GM21737 (cell line): ENCODE results near the gene GPAM.
"Not testable (repeated sequence)": the region's sequence is repeated elsewhere in the genome, so short reads cannot be mapped to it uniquely, and the experiment has no call there.

Source experiments
- ATAC-seq: cut with Tn5 transposase; IDR thresholded peaks from one replicate; pipeline ENCODE4 v1.9.1; 2021; ENCODE audit warnings: mild to moderate bottlenecking, moderate library complexity; ENCODE audit not compliant: unreplicated experiment

Gene GPAM

GRCh38 chr10:112216151-112216550, 32.6 kb upstream of the GPAM start:
- no peak for ATAC-seq

- no peak for ATAC-seq
Measured at GRCh38 chr10:112215342-112215774, 31.8 kb upstream of the GPAM start.

- ATAC-seq = no peak
Measured at GRCh38 chr10:112214298-112214926, 30.8 kb upstream of the GPAM start.

- ATAC-seq = no peak
Measured at GRCh38 chr10:112213836-112214235, 30.3 kb upstream of the GPAM start.

- no peak for ATAC-seq
Measured at GRCh38 chr10:112213098-112213823, 29.7 kb upstream of the GPAM start.

GRCh38 chr10:112210666-112211065, 27.1 kb upstream of the GPAM start:
- ATAC-seq = no peak

- no peak for ATAC-seq
Measured at GRCh38 chr10:112209684-112210131, 26.1 kb upstream of the GPAM start.

- no peak for ATAC-seq
Measured at GRCh38 chr10:112208997-112209396, 25.4 kb upstream of the GPAM start.

GRCh38 chr10:112208292-112208691, 24.7 kb upstream of the GPAM start:
- no peak for ATAC-seq

- ATAC-seq = peak; percentile 45
Measured at GRCh38 chr10:112203328-112204076, 19.9 kb upstream of the GPAM start.

- ATAC-seq = peak; percentile 86
Measured at GRCh38 chr10:112202561-112203241, 19.1 kb upstream of the GPAM start.

- no peak for ATAC-seq
Measured at GRCh38 chr10:112202076-112202475, 18.5 kb upstream of the GPAM start.

- ATAC-seq = no peak
Measured at GRCh38 chr10:112201334-112201733, 17.8 kb upstream of the GPAM start.

GRCh38 chr10:112200259-112200658, 16.7 kb upstream of the GPAM start:
- ATAC-seq = not testable (repeated sequence)

- not testable (repeated sequence) for ATAC-seq
Measured at GRCh38 chr10:112197662-112198061, 14.1 kb upstream of the GPAM start.

GRCh38 chr10:112195224-112195623, 11.7 kb upstream of the GPAM start:
- ATAC-seq = no peak

GRCh38 chr10:112191791-112192190, 8.2 kb upstream of the GPAM start:
- ATAC-seq = no peak

GRCh38 chr10:112191041-112191590, 7.6 kb upstream of the GPAM start:
- no peak for ATAC-seq

GRCh38 chr10:112189465-112189864, 5.9 kb upstream of the GPAM start:
- ATAC-seq = no peak

- no peak for ATAC-seq
Measured at GRCh38 chr10:112187527-112187926, 4.0 kb upstream of the GPAM start.

GRCh38 chr10:112185959-112186358, 2.4 kb upstream of the GPAM start:
- no peak for ATAC-seq
